ENCODE results near the gene PTPRC.
A peak's percentile ranks its signal among the peaks of the same experiment; 100 is the strongest.

Gene PTPRC

GRCh38 chr1:198649968-198650338 lies 11.1 kb downstream of the PTPRC start:
- TF ChIP-seq, protein P1, sequence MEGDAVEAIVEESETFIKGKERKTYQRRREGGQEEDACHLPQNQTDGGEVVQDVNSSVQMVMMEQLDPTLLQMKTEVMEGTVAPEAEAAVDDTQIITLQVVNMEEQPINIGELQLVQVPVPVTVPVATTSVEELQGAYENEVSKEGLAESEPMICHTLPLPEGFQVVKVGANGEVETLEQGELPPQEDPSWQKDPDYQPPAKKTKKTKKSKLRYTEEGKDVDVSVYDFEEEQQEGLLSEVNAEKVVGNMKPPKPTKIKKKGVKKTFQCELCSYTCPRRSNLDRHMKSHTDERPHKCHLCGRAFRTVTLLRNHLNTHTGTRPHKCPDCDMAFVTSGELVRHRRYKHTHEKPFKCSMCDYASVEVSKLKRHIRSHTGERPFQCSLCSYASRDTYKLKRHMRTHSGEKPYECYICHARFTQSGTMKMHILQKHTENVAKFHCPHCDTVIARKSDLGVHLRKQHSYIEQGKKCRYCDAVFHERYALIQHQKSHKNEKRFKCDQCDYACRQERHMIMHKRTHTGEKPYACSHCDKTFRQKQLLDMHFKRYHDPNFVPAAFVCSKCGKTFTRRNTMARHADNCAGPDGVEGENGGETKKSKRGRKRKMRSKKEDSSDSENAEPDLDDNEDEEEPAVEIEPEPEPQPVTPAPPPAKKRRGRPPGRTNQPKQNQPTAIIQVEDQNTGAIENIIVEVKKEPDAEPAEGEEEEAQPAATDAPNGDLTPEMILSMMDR (IDR thresholded peaks at IDR 0.05; ENCODE audit: insufficient read depth, low read depth, low read length, missing control alignments) = no peak
- no peak overlapping the region for H3K4me3 ChIP-seq (ENCODE audit: low read depth, low read length)
- DNase-seq (ENCODE audit: low read depth) = peak; percentile 51

DNA sequence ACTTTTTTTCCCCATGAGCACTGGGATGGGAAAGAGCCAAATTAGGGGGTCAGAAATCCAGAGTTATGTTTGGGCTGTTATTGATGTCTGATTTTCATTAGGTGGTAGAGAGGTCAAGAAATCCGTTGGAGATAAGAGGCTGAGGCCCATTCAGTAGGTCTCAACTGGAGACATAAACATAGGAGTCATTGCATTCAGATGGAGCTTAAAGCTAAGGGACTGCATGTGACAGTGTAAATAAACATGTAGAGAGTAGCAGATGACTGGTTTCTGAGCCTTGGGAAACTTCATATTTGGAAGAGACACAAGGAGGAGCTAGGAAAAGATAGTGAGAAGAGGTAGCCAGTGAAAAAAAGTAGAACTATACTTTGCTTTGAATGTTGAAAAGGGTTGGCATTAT lies 11.7 kb downstream of the PTPRC start:
- TF ChIP-seq, protein P1 (IDR thresholded peaks at IDR 0.05; ENCODE audit: insufficient read depth, low read depth, low read length, missing control alignments) = no peak
- no peak for DNase-seq (ENCODE audit: low read depth)
- H3K4me3 ChIP-seq (ENCODE audit: low read depth, low read length) = no peak overlapping the region

- TF ChIP-seq, protein P1 (IDR thresholded peaks at IDR 0.05; ENCODE audit: insufficient read depth, low read depth, low read length, missing control alignments) = no peak
- H3K4me3 ChIP-seq (ENCODE audit: low read depth, low read length) = peak overlapping the region; percentile 50
- DNase-seq (ENCODE audit: low read depth) = peak; percentile 46
Measured at GRCh38 chr1:198651650-198652400, 13.0 kb downstream of the PTPRC start.

- no peak overlapping the region for H3K4me3 ChIP-seq (ENCODE audit: low read depth, low read length)
- DNase-seq (ENCODE audit: low read depth) = no peak
- TF ChIP-seq, protein P1 (IDR thresholded peaks at IDR 0.05; ENCODE audit: insufficient read depth, low read depth, low read length, missing control alignments) = no peak
Measured at GRCh38 chr1:198653808-198654413, 15.1 kb downstream of the PTPRC start.

DNA sequence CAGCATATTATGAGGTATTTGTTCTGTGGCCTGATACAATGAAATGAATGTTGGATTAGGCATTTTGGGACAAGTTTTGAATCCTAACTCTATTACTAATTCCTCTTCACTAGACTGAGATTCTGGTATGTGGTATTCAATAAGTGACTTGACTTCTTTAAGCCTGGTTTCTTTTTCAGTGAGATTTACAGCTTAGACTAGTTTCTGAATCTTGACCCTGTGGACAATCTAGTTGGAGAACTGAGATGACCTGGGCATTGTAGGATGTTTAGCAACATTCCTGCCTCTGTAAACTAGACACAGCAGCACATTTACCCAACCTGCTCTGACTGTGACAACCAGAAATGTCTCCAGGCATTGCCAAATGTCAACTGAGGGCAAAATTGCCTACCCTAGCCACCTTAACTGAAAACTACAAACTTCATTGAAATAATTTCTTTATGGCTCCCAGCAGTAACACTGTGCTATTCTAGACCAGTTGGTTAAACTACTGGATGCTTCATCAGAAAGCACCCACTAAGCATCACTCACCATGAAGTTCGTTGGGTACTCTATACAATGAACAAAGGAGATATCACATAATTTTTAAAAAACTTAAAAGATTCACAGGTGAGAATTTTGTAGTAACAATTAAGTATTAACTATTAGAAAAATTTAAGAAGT lies 16.8 kb downstream of the PTPRC start:
- TF ChIP-seq, protein P1 (IDR thresholded peaks at IDR 0.05; ENCODE audit: insufficient read depth, low read depth, low read length, missing control alignments) = no peak
- peak; percentile 37 for DNase-seq (ENCODE audit: low read depth)
- peak overlapping the region; percentile 39 for H3K4me3 ChIP-seq (ENCODE audit: low read depth, low read length)

- peak; percentile 65 for DNase-seq (ENCODE audit: low read depth)
- TF ChIP-seq, protein P1 (IDR thresholded peaks at IDR 0.05; ENCODE audit: insufficient read depth, low read depth, low read length, missing control alignments) = no peak
- peak overlapping the region; percentile 24 for H3K4me3 ChIP-seq (ENCODE audit: low read depth, low read length)
Measured at GRCh38 chr1:198656500-198656932, 17.7 kb downstream of the PTPRC start.
